A673 (cell line): ENCODE results near the gene RTN1.

Experiments used
- EZH2 ChIP-seq: fragments of 200-600 bp; sonication (generic); IDR thresholded peaks from 2 replicates; pipeline ENCODE4 v1.6.1; 2017; ENCODE audit warnings: borderline replicate concordance, low read depth, mild to moderate bottlenecking, mixed read lengths, antibody characterized with exemption, low read length; ENCODE audit not compliant: poor library complexity, severe bottlenecking
- TF ChIP-seq, protein P1 (sequence below): fragments of 300-800, 200-600 bp; sonication (generic); conservative IDR thresholded peaks from 2 replicates; pipeline ENCODE4 v1.5.1; 2017; ENCODE audit warnings: low read depth, mild to moderate bottlenecking, antibody characterized with exemption, low read length, moderate library complexity, mixed read lengths

DNA sequence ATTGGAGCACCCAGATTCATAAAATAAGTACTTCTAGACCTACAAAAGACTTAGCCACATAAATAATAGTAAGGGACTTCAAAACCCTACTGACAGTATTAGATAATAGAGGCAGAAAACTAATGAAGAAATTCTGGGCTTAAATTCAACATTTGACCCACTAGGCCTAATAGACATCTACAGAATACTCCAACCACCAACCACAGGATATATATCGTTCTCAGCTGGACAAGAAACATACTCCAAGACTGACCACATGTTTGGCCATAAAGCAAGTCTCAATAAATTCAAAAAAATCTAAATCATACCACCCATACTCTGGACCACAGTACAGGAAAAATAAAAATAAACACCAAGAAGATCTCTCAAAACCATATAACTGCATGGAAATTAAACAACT is 180.2 kb downstream of the RTN1 start:
- TF ChIP-seq, protein P1, sequence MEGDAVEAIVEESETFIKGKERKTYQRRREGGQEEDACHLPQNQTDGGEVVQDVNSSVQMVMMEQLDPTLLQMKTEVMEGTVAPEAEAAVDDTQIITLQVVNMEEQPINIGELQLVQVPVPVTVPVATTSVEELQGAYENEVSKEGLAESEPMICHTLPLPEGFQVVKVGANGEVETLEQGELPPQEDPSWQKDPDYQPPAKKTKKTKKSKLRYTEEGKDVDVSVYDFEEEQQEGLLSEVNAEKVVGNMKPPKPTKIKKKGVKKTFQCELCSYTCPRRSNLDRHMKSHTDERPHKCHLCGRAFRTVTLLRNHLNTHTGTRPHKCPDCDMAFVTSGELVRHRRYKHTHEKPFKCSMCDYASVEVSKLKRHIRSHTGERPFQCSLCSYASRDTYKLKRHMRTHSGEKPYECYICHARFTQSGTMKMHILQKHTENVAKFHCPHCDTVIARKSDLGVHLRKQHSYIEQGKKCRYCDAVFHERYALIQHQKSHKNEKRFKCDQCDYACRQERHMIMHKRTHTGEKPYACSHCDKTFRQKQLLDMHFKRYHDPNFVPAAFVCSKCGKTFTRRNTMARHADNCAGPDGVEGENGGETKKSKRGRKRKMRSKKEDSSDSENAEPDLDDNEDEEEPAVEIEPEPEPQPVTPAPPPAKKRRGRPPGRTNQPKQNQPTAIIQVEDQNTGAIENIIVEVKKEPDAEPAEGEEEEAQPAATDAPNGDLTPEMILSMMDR: no peak
- TF ChIP-seq EZH2: no peak
